ENCODE measurements around the gene TREML2. TPM values are rescaled to one million over a fixed set of nuclear protein-coding genes. Genes with fewer than 3 reads are reported as not detected.

Gene TREML2
- polyA plus RNA-seq, 1 of the 3 experiments (the other 2 are of a cell fraction): not detected

GRCh38 chr6:41176189-41176588 is 24.8 kb downstream of the TREML2 start:
- Histone ChIP-seq H2AFZ (ENCODE audit: low read depth) (no peak overlapping the region), H3K4me2 (no peak overlapping the region), H3K27ac (ENCODE audit: low read depth in 2 of 2, low read length in 1 of 2) (no peak overlapping the region), H3K9me2 (no peaks in the 10 kb centered on the region), H3K4me3 (ENCODE audit: low read depth in 2 of 2, low read length in 1 of 2) (no peak overlapping the region), H3K9me3 (no peaks in the 10 kb centered on the region), H3K36me3 (replicated peaks in 1 of 2; ENCODE audit: control insufficient read depth in 1 of 2, insufficient read depth in 2 of 2, low read length in 1 of 2) (no peaks in the 10 kb centered on the region), H3K27me3 (ENCODE audit: insufficient read depth) (peaks cover 10% of the 10 kb centered on the region; the same call in 1 of the 2 replicates), H3K79me2 (ENCODE audit: insufficient read depth) (no peaks in the 10 kb centered on the region), H3K9ac (no peak overlapping the region), H3K4me1 (ENCODE audit: control insufficient read depth in 1 of 2, insufficient read depth in 2 of 2, low read depth in 1 of 2, low read length in 1 of 2) (no peaks in the 10 kb centered on the region), H3F3A (replicated peaks; ENCODE audit: insufficient read depth) (no peaks in the 10 kb centered on the region), H4K20me1 (ENCODE audit: insufficient read depth) (no peaks in the 10 kb centered on the region)
- no peak for TF ChIP-seq FOXM1 (IDR thresholded peaks at IDR 0.05; ENCODE audit: low read depth)
- no peak for TF ChIP-seq GATA2 (CRISPR knock-in tag; IDR thresholded peaks at IDR 0.05)
- TF ChIP-seq RAD21 (IDR thresholded peaks at IDR 0.05; ENCODE audit: low read length): no peak
- TF ChIP-seq RFX5 (IDR thresholded peaks at IDR 0.05; ENCODE audit: low read length): no peak
- DNase-seq: no peak
- 77% methylated on average over 12 of the region's 12 CpGs for WGBS (ENCODE audit: low lambda C conversion rate)
- CTCF ChIA-PET: interaction anchor here (0.6 kb wide), 1 partner anchor 1304 kb away, joined by 3 read pairs; no protein-coding TSS in a partner anchor
- POLR2A ChIA-PET: no interaction called here

DNA sequence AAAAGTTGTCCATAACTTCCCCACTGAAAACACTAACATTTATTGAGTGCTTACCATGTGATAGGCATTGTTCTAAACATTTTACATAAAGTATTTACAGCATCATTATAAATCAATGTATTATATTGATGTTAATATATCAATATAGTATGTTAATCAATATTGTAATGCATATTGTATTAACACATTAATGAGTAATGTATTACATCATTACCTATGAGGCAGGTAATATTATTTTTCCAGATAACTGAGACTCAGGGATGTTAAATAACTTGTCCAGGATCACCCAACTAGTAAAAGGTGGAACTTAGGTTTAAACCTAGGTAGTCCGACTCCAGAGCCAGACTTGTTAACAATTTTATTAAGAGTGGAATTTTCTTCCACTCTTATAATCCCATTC is 25.9 kb downstream of the TREML2 start:
- WGBS (ENCODE audit: low lambda C conversion rate): 9% methylated on average over 1 of the region's 1 CpG

GRCh38 chr6:41174610-41175009 is 26.3 kb downstream of the TREML2 start:
- no peaks in the 10 kb centered on the region; the same call in 1 of the 2 replicates for H3K27me3 ChIP-seq (ENCODE audit: insufficient read depth)
- no peaks in the 10 kb centered on the region for H3K36me3 ChIP-seq (replicated peaks in 1 of 2; ENCODE audit: control insufficient read depth in 1 of 2, insufficient read depth in 2 of 2, low read length in 1 of 2)
- ChIA-PET POLR2A (no interaction called here), CTCF (no interaction called here)
- H3K79me2 ChIP-seq (ENCODE audit: insufficient read depth): no peaks in the 10 kb centered on the region
- no peak overlapping the region for H3K9ac ChIP-seq
- H2AFZ ChIP-seq (ENCODE audit: low read depth): no peak overlapping the region
- no peaks in the 10 kb centered on the region for H3F3A ChIP-seq (replicated peaks; ENCODE audit: insufficient read depth)
- DNase-seq: no peak
- TF ChIP-seq, protein P1, sequence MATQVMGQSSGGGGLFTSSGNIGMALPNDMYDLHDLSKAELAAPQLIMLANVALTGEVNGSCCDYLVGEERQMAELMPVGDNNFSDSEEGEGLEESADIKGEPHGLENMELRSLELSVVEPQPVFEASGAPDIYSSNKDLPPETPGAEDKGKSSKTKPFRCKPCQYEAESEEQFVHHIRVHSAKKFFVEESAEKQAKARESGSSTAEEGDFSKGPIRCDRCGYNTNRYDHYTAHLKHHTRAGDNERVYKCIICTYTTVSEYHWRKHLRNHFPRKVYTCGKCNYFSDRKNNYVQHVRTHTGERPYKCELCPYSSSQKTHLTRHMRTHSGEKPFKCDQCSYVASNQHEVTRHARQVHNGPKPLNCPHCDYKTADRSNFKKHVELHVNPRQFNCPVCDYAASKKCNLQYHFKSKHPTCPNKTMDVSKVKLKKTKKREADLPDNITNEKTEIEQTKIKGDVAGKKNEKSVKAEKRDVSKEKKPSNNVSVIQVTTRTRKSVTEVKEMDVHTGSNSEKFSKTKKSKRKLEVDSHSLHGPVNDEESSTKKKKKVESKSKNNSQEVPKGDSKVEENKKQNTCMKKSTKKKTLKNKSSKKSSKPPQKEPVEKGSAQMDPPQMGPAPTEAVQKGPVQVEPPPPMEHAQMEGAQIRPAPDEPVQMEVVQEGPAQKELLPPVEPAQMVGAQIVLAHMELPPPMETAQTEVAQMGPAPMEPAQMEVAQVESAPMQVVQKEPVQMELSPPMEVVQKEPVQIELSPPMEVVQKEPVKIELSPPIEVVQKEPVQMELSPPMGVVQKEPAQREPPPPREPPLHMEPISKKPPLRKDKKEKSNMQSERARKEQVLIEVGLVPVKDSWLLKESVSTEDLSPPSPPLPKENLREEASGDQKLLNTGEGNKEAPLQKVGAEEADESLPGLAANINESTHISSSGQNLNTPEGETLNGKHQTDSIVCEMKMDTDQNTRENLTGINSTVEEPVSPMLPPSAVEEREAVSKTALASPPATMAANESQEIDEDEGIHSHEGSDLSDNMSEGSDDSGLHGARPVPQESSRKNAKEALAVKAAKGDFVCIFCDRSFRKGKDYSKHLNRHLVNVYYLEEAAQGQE (IDR thresholded peaks at IDR 0.05; ENCODE audit: low read depth, low read length): no peak
- TF ChIP-seq EP300 (IDR thresholded peaks at IDR 0.05; ENCODE audit: borderline replicate concordance in 1 of 2, low read depth in 1 of 2, low read length in 1 of 2): no peak
- TF ChIP-seq TAF1 (IDR thresholded peaks at IDR 0.05; ENCODE audit: borderline replicate concordance, low read depth, low read length): no peak
- no peak for TF ChIP-seq JUND (IDR thresholded peaks at IDR 0.05)
- no peak for TF ChIP-seq NRF1 (IDR thresholded peaks at IDR 0.05; ENCODE audit: low read depth, low read length)
- TF ChIP-seq, protein P2, sequence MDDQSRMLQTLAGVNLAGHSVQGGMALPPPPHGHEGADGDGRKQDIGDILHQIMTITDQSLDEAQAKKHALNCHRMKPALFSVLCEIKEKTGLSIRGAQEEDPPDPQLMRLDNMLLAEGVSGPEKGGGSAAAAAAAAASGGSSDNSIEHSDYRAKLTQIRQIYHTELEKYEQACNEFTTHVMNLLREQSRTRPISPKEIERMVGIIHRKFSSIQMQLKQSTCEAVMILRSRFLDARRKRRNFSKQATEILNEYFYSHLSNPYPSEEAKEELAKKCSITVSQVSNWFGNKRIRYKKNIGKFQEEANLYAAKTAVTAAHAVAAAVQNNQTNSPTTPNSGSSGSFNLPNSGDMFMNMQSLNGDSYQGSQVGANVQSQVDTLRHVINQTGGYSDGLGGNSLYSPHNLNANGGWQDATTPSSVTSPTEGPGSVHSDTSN (IDR thresholded peaks at IDR 0.05): no peak
- no peaks in the 10 kb centered on the region for H3K9me3 ChIP-seq
- no peaks in the 10 kb centered on the region for H4K20me1 ChIP-seq (ENCODE audit: insufficient read depth)
- H3K4me1 ChIP-seq (ENCODE audit: control insufficient read depth in 1 of 2, insufficient read depth in 2 of 2, low read depth in 1 of 2, low read length in 1 of 2): no peaks in the 10 kb centered on the region
- H3K27ac ChIP-seq (ENCODE audit: low read depth in 2 of 2, low read length in 1 of 2): no peak overlapping the region
- H3K4me3 ChIP-seq (ENCODE audit: low read depth in 2 of 2, low read length in 1 of 2): no peak overlapping the region
- no peaks in the 10 kb centered on the region for H3K9me2 ChIP-seq
- no peak overlapping the region for H3K4me2 ChIP-seq
- WGBS (ENCODE audit: low lambda C conversion rate): 28% methylated on average over 2 of the region's 2 CpGs

More for the DNA sequence above, 25.9 kb downstream of the TREML2 start:
- TF ChIP-seq SIN3A (IDR thresholded peaks at IDR 0.05; ENCODE audit: borderline replicate concordance, low read depth, low read length) (no peak), TEAD4 (IDR thresholded peaks at IDR 0.05; ENCODE audit: borderline replicate concordance, insufficient read depth) (no peak), RAD21 (IDR thresholded peaks at IDR 0.05; ENCODE audit: low read length) (no peak), MEF2A (IDR thresholded peaks at IDR 0.05; ENCODE audit: borderline replicate concordance, low read depth) (no peak)
- Histone ChIP-seq H3K9me3 (no peaks in the 10 kb centered on the region), H3K4me2 (no peak overlapping the region), H3K79me2 (ENCODE audit: insufficient read depth) (no peaks in the 10 kb centered on the region), H3K4me1 (ENCODE audit: control insufficient read depth in 1 of 2, insufficient read depth in 2 of 2, low read depth in 1 of 2, low read length in 1 of 2) (no peaks in the 10 kb centered on the region), H3K27ac (ENCODE audit: low read depth in 2 of 2, low read length in 1 of 2) (no peak overlapping the region), H4K20me1 (ENCODE audit: insufficient read depth) (no peaks in the 10 kb centered on the region), H3K27me3 (ENCODE audit: insufficient read depth) (peaks cover 2% of the 10 kb centered on the region; the same call in 1 of the 2 replicates), H3K36me3 (replicated peaks in 1 of 2; ENCODE audit: control insufficient read depth in 1 of 2, insufficient read depth in 2 of 2, low read length in 1 of 2) (no peaks in the 10 kb centered on the region), H2AFZ (ENCODE audit: low read depth) (no peak overlapping the region), H3F3A (replicated peaks; ENCODE audit: insufficient read depth) (no peaks in the 10 kb centered on the region), H3K9ac (no peak overlapping the region), H3K4me3 (ENCODE audit: low read depth in 2 of 2, low read length in 1 of 2) (no peak overlapping the region), H3K9me2 (no peaks in the 10 kb centered on the region)
- no peak for DNase-seq
- ChIA-PET POLR2A (no interaction called here), CTCF (no interaction called here)
